Stimulated activated CD4-positive, alpha-beta T cell treated with anti-CD3 and anti-CD28 coated beads, TNF-alpha, amount 100 ng/mL, for 4 hours (primary cell): ENCODE data around the gene SKAP1.

Experiments used
- DNase-seq, 3 experiments: peaks; one replicate each; pipeline ENCODE4 v3.0.0-alpha.2; 2020; ENCODE audit warnings: low read depth in 3 of 3

SKAP1 gene

GRCh38 chr17:48110761-48111160 is 319.3 kb downstream of the SKAP1 start:
- DNase-seq, result no peak

- peak; percentile 93 to 97 (median 94) for DNase-seq
Observed at GRCh38 chr17:48107137-48108055, 322.6 kb downstream of the SKAP1 start, which contains the start of gene SNX11. SNX11 (plus strand) TSS chr17:48107766; CDS start chr17:48112044, 4,278 bp downstream.

- DNase-seq, result no peak
Observed at GRCh38 chr17:48106802-48107136, 323.2 kb downstream of the SKAP1 start.

- DNase-seq, result no peak
Observed at GRCh38 chr17:48104440-48104839, 325.6 kb downstream of the SKAP1 start.

- DNase-seq, result no peak
Observed at GRCh38 chr17:48102798-48103715, 327.0 kb downstream of the SKAP1 start.

- no peak for DNase-seq
Observed at GRCh38 chr17:48102043-48102750, 327.8 kb downstream of the SKAP1 start.

GRCh38 chr17:48101012-48101720 is 328.8 kb downstream of the SKAP1 start, which contains the start of gene CBX1:
CBX1 (minus strand) TSS chr17:48101478; CDS start chr17:48077004, 24,474 bp downstream.
- DNase-seq, result peak; percentile 81 to 86 (median 86)

- DNase-seq, result no peak
Observed at GRCh38 chr17:48100591-48101011, 329.4 kb downstream of the SKAP1 start.

GRCh38 chr17:48100160-48100559 is 329.9 kb downstream of the SKAP1 start:
- DNase-seq, result no peak

GRCh38 chr17:48095611-48096010 is 334.4 kb downstream of the SKAP1 start:
- DNase-seq, result no peak

- no peak for DNase-seq
Observed at GRCh38 chr17:48093341-48094045, 336.5 kb downstream of the SKAP1 start.

GRCh38 chr17:48084932-48085331 is 345.1 kb downstream of the SKAP1 start:
- DNase-seq, result no peak
